Stimulated activated effector memory CD8-positive, alpha-beta T cell treated with anti-CD3 and anti-CD28 coated beads, Interleukin-12 subunit alpha, Interleukin-12 subunit beta, amount 100 ng/mL, for 72 hours (primary cell): Measurements from ENCODE around the gene SLC16A5.
A peak's percentile ranks its signal among the peaks of the same experiment; 100 is the strongest.

Experiments used
- ATAC-seq: fragments of 150-1000 bp; cut with Tn5 transposase; 2 replicates; pipeline ENCODE4 v1.10.0; 2021
- DNase-seq, 2 donors: peaks; one replicate each; pipeline ENCODE4 v3.0.0; 2021 to 2022; ENCODE audit warnings: low spot score in 2 of 2
- H3K27ac Mint-ChIP-seq: one replicate; pipeline ENCODE4 v1.8.0; 2022; ENCODE audit warnings: mild to moderate bottlenecking, mixed read lengths
- H3K36me3 Mint-ChIP-seq: one replicate; pipeline ENCODE4 v1.8.0; 2022; ENCODE audit warnings: mild to moderate bottlenecking, mixed read lengths
- H3K4me1 Mint-ChIP-seq: one replicate; pipeline ENCODE4 v1.8.0; 2022; ENCODE audit warnings: mixed read lengths
- H3K4me3 Mint-ChIP-seq: one replicate; pipeline ENCODE4 v1.8.0; 2022; ENCODE audit warnings: mild to moderate bottlenecking, mixed read lengths
- H3K9me3 Mint-ChIP-seq: one replicate; pipeline ENCODE4 v1.8.0; 2022; ENCODE audit warnings: mixed read lengths

SLC16A5 gene

GRCh38 chr17:75142236-75142971, 54.6 kb downstream of the SLC16A5 start:
- Mint-ChIP-seq H3K9me3 (no peaks in the 10 kb centered on the region), H3K4me1 (peaks cover 10% of the 10 kb centered on the region), H3K27ac (peak overlapping the region; percentile 72), H3K36me3 (peaks cover 97% of the 10 kb centered on the region), H3K4me3 (no peak overlapping the region)
- DNase-seq (no peak), ATAC-seq (no peak)

GRCh38 chr17:75144816-75145512, 57.2 kb downstream of the SLC16A5 start:
- H3K27ac Mint-ChIP-seq, result no peak overlapping the region
- no peak overlapping the region for H3K4me3 Mint-ChIP-seq
- peaks cover 97% of the 10 kb centered on the region for H3K36me3 Mint-ChIP-seq
- peaks cover 22% of the 10 kb centered on the region for H3K4me1 Mint-ChIP-seq
- ATAC-seq (no peak), DNase-seq (no peak)
- no peaks in the 10 kb centered on the region for H3K9me3 Mint-ChIP-seq

- DNase-seq, result no peak
- Mint-ChIP-seq H3K4me1 (peaks cover 15% of the 10 kb centered on the region), H3K9me3 (no peaks in the 10 kb centered on the region), H3K36me3 (peaks cover 97% of the 10 kb centered on the region), H3K4me3 (no peak overlapping the region), H3K27ac (peak overlapping the region; percentile 4)
- no peak for ATAC-seq
These were observed 58.8 kb downstream of the SLC16A5 start for GRCh38 chr17:75146592-75146991.

- Mint-ChIP-seq H3K4me3 (no peak overlapping the region), H3K36me3 (peaks cover 97% of the 10 kb centered on the region), H3K4me1 (peaks cover 27% of the 10 kb centered on the region), H3K27ac (peak overlapping the region; percentile 50), H3K9me3 (no peaks in the 10 kb centered on the region)
- DNase-seq (no peak), ATAC-seq (no peak)
These were observed 60.3 kb downstream of the SLC16A5 start for GRCh38 chr17:75147878-75148546.

- peak overlapping the region; percentile 94 for H3K4me3 Mint-ChIP-seq
- no peak for DNase-seq
These were observed 64.2 kb downstream of the SLC16A5 start for GRCh38 chr17:75151930-75152329.

GRCh38 chr17:75152523-75152921, 64.8 kb downstream of the SLC16A5 start:
- Mint-ChIP-seq H3K9me3 (no peaks in the 10 kb centered on the region), H3K36me3 (peaks cover 70% of the 10 kb centered on the region), H3K27ac (peak overlapping the region; percentile 96), H3K4me1 (peaks cover 50% of the 10 kb centered on the region), H3K4me3 (peak overlapping the region; percentile 94)
- ATAC-seq (no peak), DNase-seq (no peak)

More at GRCh38 chr17:75151930-75152329, 64.2 kb downstream of the SLC16A5 start:
- Mint-ChIP-seq H3K36me3 (peaks cover 76% of the 10 kb centered on the region), H3K9me3 (no peaks in the 10 kb centered on the region), H3K27ac (peak overlapping the region; percentile 96), H3K4me1 (peaks cover 50% of the 10 kb centered on the region)
- no peak for ATAC-seq

- no peaks in the 10 kb centered on the region for H3K9me3 Mint-ChIP-seq
- peak overlapping the region; percentile 94 for H3K4me3 Mint-ChIP-seq
- ATAC-seq (no peak), DNase-seq (peak in 1 of 2 donors; percentile 67)
- peak overlapping the region; percentile 96 for H3K27ac Mint-ChIP-seq
- peaks cover 50% of the 10 kb centered on the region for H3K4me1 Mint-ChIP-seq
- peaks cover 64% of the 10 kb centered on the region for H3K36me3 Mint-ChIP-seq
These were observed 65.4 kb downstream of the SLC16A5 start for GRCh38 chr17:75152922-75153779.

GRCh38 chr17:75153780-75154194, 66.0 kb downstream of the SLC16A5 start:
- peak; percentile 19 for ATAC-seq
- DNase-seq, result peak in 1 of 2 donors; percentile 76
- H3K4me1 Mint-ChIP-seq, result peaks cover 44% of the 10 kb centered on the region
- no peaks in the 10 kb centered on the region for H3K9me3 Mint-ChIP-seq
- peak overlapping the region; percentile 96 for H3K27ac Mint-ChIP-seq
- H3K36me3 Mint-ChIP-seq, result peaks cover 57% of the 10 kb centered on the region
- peak overlapping the region; percentile 94 for H3K4me3 Mint-ChIP-seq

- peaks cover 55% of the 10 kb centered on the region for H3K36me3 Mint-ChIP-seq
- ATAC-seq (peak; percentile 97), DNase-seq (peak; percentile 84 to 97)
- peak within 1 kb of the TSS; percentile 94 for H3K4me3 Mint-ChIP-seq
- H3K9me3 Mint-ChIP-seq, result no peaks in the 10 kb centered on the region
- peak within 1 kb of the TSS; percentile 96 for H3K27ac Mint-ChIP-seq
- H3K4me1 Mint-ChIP-seq, result peaks cover 42% of the 10 kb centered on the region
These were observed 66.7 kb downstream of the SLC16A5 start, which contains the start of gene JPT1 for GRCh38 chr17:75154195-75155106. Gene JPT1, minus strand, starts transcription at chr17:75154512. Its CDS starts 115 bp downstream, at chr17:75154397.

- H3K36me3 Mint-ChIP-seq, result peaks cover 55% of the 10 kb centered on the region
- no peak for ATAC-seq
- H3K4me1 Mint-ChIP-seq, result peaks cover 37% of the 10 kb centered on the region
- peak overlapping the region; percentile 94 for H3K4me3 Mint-ChIP-seq
- no peaks in the 10 kb centered on the region for H3K9me3 Mint-ChIP-seq
- no peak for DNase-seq
- H3K27ac Mint-ChIP-seq, result no peak overlapping the region
These were observed 67.4 kb downstream of the SLC16A5 start for GRCh38 chr17:75155191-75155601.
